CD14-positive monocyte (primary cell): Measurements from ENCODE around the gene DNAJC1. TPM values are rescaled to one million over a fixed set of nuclear protein-coding genes. Genes with fewer than 3 reads are reported as not detected.
A peak's percentile ranks its signal among the peaks of the same experiment; 100 is the strongest.

Experiments
- DNase-seq, 3 donors: peaks; one replicate each; pipeline ENCODE4 v3.0.0-alpha.2; 2011 to 2022
- H2AFZ ChIP-seq: 2 replicates; pipeline ENCODE4 v1.6.0; 2012; ENCODE audit warnings: mild to moderate bottlenecking, low read depth, low read length, inconsistent platforms; ENCODE audit not compliant: insufficient read depth, poor library complexity, severe bottlenecking
- H3K27ac ChIP-seq, 2 donors: 1 replicate in 1 of 2; 2 replicates in 1 of 2; pipeline ENCODE4 v1.5.1; 2012 to 2013; ENCODE audit warnings: low read length in 2 of 2, control low read depth in 1 of 2, inconsistent platforms in 1 of 2, low read depth in 1 of 2, mild to moderate bottlenecking in 1 of 2
- H3K27me3 ChIP-seq, 2 donors: one replicate each; pipeline versions ENCODE4 v1.6.0 to v1.6.1; 2011 to 2013; ENCODE audit warnings: low read length in 2 of 2; ENCODE audit not compliant: control insufficient read depth in 2 of 2, insufficient read depth in 2 of 2
- H3K36me3 ChIP-seq, 2 donors: replicated peaks in 1 of 2; 1 replicate in 1 of 2; 2 replicates in 1 of 2; pipeline versions ENCODE4 v1.5.1 to v1.6.1; 2012 to 2013; ENCODE audit warnings: low read length in 2 of 2, control low read depth in 1 of 2, inconsistent platforms in 1 of 2, mild to moderate bottlenecking in 1 of 2; ENCODE audit not compliant: insufficient read depth in 2 of 2, control insufficient read depth in 1 of 2
- H3K4me1 ChIP-seq, 2 donors: 1 replicate in 1 of 2; 2 replicates in 1 of 2; pipeline versions ENCODE4 v1.5.1 to v1.6.1; 2012 to 2013; ENCODE audit warnings: low read length in 2 of 2, control low read depth in 1 of 2, inconsistent platforms in 1 of 2, mild to moderate bottlenecking in 1 of 2, moderate library complexity in 1 of 2; ENCODE audit not compliant: insufficient read depth in 2 of 2, control insufficient read depth in 1 of 2
- H3K4me2 ChIP-seq: replicated peaks from 2 replicates; pipeline ENCODE3; 2012; ENCODE audit warnings: low read length, moderate library complexity, mild to moderate bottlenecking; ENCODE audit not compliant: poor library complexity, severe bottlenecking; ENCODE audit errors: extremely low read depth
- H3K4me3 ChIP-seq, 3 experiments: fragments of 200-600 bp in 1 of 3; sonication (generic) in 1 of 3; replicated peaks in 1 of 3; 1 replicate in 2 of 3; 2 replicates in 1 of 3; pipeline ENCODE4 v1.5.1; 2011 to 2013; ENCODE audit warnings: low read length in 3 of 3, mild to moderate bottlenecking in 3 of 3, control low read depth in 2 of 3, low read depth in 2 of 3, inconsistent platforms in 1 of 3, moderate library complexity in 1 of 3
- H3K79me2 ChIP-seq: 2 replicates; pipeline ENCODE4 v1.6.0; 2012; ENCODE audit warnings: mild to moderate bottlenecking, control low read depth, inconsistent platforms, low read length, moderate library complexity; ENCODE audit not compliant: insufficient read depth
- H3K9ac ChIP-seq: 2 replicates; pipeline ENCODE4 v1.6.0; 2017; ENCODE audit warnings: low read length, mild to moderate bottlenecking; ENCODE audit not compliant: insufficient read depth, poor library complexity, severe bottlenecking
- H3K9me3 ChIP-seq, 2 donors: replicated peaks in 1 of 2; 1 replicate in 1 of 2; 2 replicates in 1 of 2; pipeline versions ENCODE4 v1.5.1 to v1.6.1; 2012 to 2013; ENCODE audit warnings: low read length in 2 of 2, control low read depth in 1 of 2; ENCODE audit not compliant: control insufficient read depth in 1 of 2, insufficient read depth in 1 of 2
- H4K20me1 ChIP-seq: 2 replicates; pipeline ENCODE4 v1.6.0; 2012; ENCODE audit warnings: mild to moderate bottlenecking, low read length, control low read depth, moderate library complexity; ENCODE audit not compliant: insufficient read depth
- H3K27ac Mint-ChIP-seq, 7 donors: one replicate each; pipeline ENCODE4 v1.8.0; 2020; ENCODE audit warnings: mild to moderate bottlenecking in 7 of 7, mixed read lengths in 7 of 7, moderate library complexity in 6 of 7, inconsistent platforms in 2 of 7
- H3K27me3 Mint-ChIP-seq, 3 donors: one replicate each; pipeline ENCODE4 v1.8.0; 2021 to 2022; ENCODE audit warnings: low read depth in 3 of 3, mild to moderate bottlenecking in 3 of 3, mixed read lengths in 3 of 3, moderate library complexity in 3 of 3, inconsistent platforms in 1 of 3
- H3K36me3 Mint-ChIP-seq, 2 donors: one replicate each; pipeline ENCODE4 v1.8.0; 2020; ENCODE audit warnings: mixed read lengths in 2 of 2, inconsistent platforms in 1 of 2, mild to moderate bottlenecking in 1 of 2
- H3K4me1 Mint-ChIP-seq: one replicate; pipeline ENCODE4 v1.8.0; 2020; ENCODE audit warnings: mild to moderate bottlenecking, mixed read lengths
- H3K4me3 Mint-ChIP-seq, 2 donors: one replicate each; pipeline ENCODE4 v1.8.0; 2020; ENCODE audit warnings: mild to moderate bottlenecking in 2 of 2, mixed read lengths in 2 of 2, moderate library complexity in 1 of 2
- H3K9me3 Mint-ChIP-seq, 7 donors: one replicate each; pipeline ENCODE4 v1.8.0; 2020 to 2022; ENCODE audit warnings: mixed read lengths in 7 of 7, mild to moderate bottlenecking in 6 of 7, moderate library complexity in 6 of 7, inconsistent platforms in 2 of 7
- CTCF ChIP-seq: fragments of 200-600 bp; IDR thresholded peaks from one replicate; pipeline ENCODE4 v1.8.0; 2022; ENCODE audit warnings: antibody characterized with exemption, mild to moderate bottlenecking
- WGBS: methylation state at CpG from one replicate; pipeline ENCODE4 v1.1.5; 2013; ENCODE audit warnings: missing lambda C conversion rate; ENCODE audit not compliant: insufficient coverage; 5-methylcytosine and 5-hydroxymethylcytosine counted together
- intact Hi-C, 2 donors: fragments of 100-400 bp; cut with micrococcal nuclease; formaldehyde crosslinking; loops; one replicate each; pipeline versions ENCODE4 v1.15.0 to v1.15.1; 2023
- polyA plus RNA-seq, 3 donors: library from polyadenylated mRNA; depleted of rRNA in 1 of 3; unstranded in 2 of 3; stranded (reverse) in 1 of 3; fragments of 300-500 nt in 2 of 3; fragments of >200 nt in 1 of 3; fragmentation: Illumina TruSeq in 2 of 3; gene quantifications; 1 replicate in 2 of 3; 2 replicates in 1 of 3; pipeline ENCODE4 v1.2.3, GENCODE V29; 2012 to 2021

DNAJC1 gene
- polyA plus RNA-seq, 3 donors, result 11.4 to 12.9 (median 12.5) TPM

GRCh38 chr10:21927631-21928353, 75.7 kb downstream of the DNAJC1 start:
- H4K20me1 ChIP-seq, result no peaks in the 10 kb centered on the region
- no peak overlapping the region for H3K4me3 ChIP-seq
- no peak overlapping the region for H2AFZ ChIP-seq
- H3K36me3 ChIP-seq, result no peaks in the 10 kb centered on the region
- H3K27me3 Mint-ChIP-seq, result peaks cover 0 to 2% (median 0%) of the 10 kb centered on the region in 3 donors
- no peak for TF ChIP-seq CTCF
- H3K9ac ChIP-seq, result no peak overlapping the region
- WGBS, result no CpG with 5 or more reads among the region's 4 CpGs
- no peak for DNase-seq
- intact Hi-C loops, result no loop called here
- no peak overlapping the region for H3K27ac ChIP-seq
- peak overlapping the region in 1 of 7 donors; percentile 50 for H3K27ac Mint-ChIP-seq
- H3K79me2 ChIP-seq, result no peaks in the 10 kb centered on the region
- no peaks in the 10 kb centered on the region for H3K9me3 Mint-ChIP-seq
- H3K27me3 ChIP-seq, result no peaks in the 10 kb centered on the region
- no peak overlapping the region for H3K4me2 ChIP-seq
- H3K4me3 Mint-ChIP-seq, result no peak overlapping the region
- H3K36me3 Mint-ChIP-seq, result peaks cover 2 to 3% of the 10 kb centered on the region in 2 donors
- H3K4me1 ChIP-seq, result no peaks in the 10 kb centered on the region
- peaks cover 2% of the 10 kb centered on the region for H3K4me1 Mint-ChIP-seq
- no peaks in the 10 kb centered on the region for H3K9me3 ChIP-seq

DNA sequence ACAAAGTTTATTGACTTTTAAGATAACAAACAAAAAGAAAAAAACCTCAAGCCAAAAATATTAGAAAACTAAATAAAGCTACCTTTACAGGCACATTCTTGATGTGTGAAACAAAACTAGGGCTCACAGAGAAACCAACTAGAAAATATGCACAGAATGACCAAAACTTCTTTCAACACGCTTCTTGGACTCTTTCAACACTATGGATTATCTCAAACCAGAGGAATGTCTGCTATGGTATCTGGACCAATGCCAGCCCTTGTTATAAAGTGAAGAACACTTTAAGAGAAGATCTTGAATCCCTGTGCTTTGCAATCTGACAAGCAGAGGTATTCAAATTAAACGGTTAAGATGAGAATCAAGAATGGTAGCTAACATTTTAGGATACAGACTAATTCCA, 76.6 kb downstream of the DNAJC1 start:
- peaks cover 2 to 3% of the 10 kb centered on the region in 2 donors for H3K36me3 Mint-ChIP-seq
- WGBS, result no CpG with 5 or more reads among the region's 2 CpGs
- Histone ChIP-seq H3K27me3 (no peaks in the 10 kb centered on the region), H3K36me3 (no peaks in the 10 kb centered on the region), H3K9me3 (no peaks in the 10 kb centered on the region), H3K4me3 (no peak overlapping the region), H4K20me1 (no peaks in the 10 kb centered on the region), H3K4me1 (no peaks in the 10 kb centered on the region), H2AFZ (no peak overlapping the region), H3K79me2 (no peaks in the 10 kb centered on the region), H3K4me2 (no peak overlapping the region), H3K27ac (no peak overlapping the region), H3K9ac (no peak overlapping the region)
- intact Hi-C loops, result no loop called here
- H3K9me3 Mint-ChIP-seq, result no peaks in the 10 kb centered on the region
- no peak for DNase-seq
- TF ChIP-seq CTCF, result no peak
- peaks cover 0 to 2% (median 0%) of the 10 kb centered on the region in 3 donors for H3K27me3 Mint-ChIP-seq
- H3K27ac Mint-ChIP-seq, result no peak overlapping the region
- H3K4me3 Mint-ChIP-seq, result no peak overlapping the region
- no peaks in the 10 kb centered on the region for H3K4me1 Mint-ChIP-seq
